HEK293 (cell line): ENCODE data around the gene APOA5.

Source experiments
- CTCF ChIA-PET: fragments of 350-600 bp; formaldehyde crosslinking; extraction: SDS; loops from one replicate; lab custom pipeline; 2021; ENCODE audit warnings: antibody characterized with exemption; lab: Yijun Ruan, JAX
- POLR2A ChIA-PET: fragments of 300-600 bp; formaldehyde crosslinking; extraction: SDS; loops from one replicate; lab custom pipeline; 2020; ENCODE audit warnings: antibody characterized with exemption, inconsistent platforms; lab: Yijun Ruan, JAX
- H3K27ac ChIP-seq: fragments of 200-500 bp; sonication (Bioruptor generic); 2 replicates; pipeline ENCODE4 v1.5.1; 2014; ENCODE audit warnings: low read depth, low read length, control low read depth, inconsistent platforms; ENCODE audit errors: extremely low read depth
- H3K36me3 ChIP-seq, 2 experiments: fragments of 200-500 bp in 1 of 2; sonication (Bioruptor generic) in 1 of 2; 1 replicate in 1 of 2; 2 replicates in 1 of 2; pipeline ENCODE4 v1.5.1; 2014 to 2017; ENCODE audit warnings: inconsistent platforms in 2 of 2, low read length in 2 of 2; ENCODE audit not compliant: control insufficient read depth in 2 of 2, insufficient read depth in 1 of 2
- H3K4me1 ChIP-seq: fragments of 200-500 bp; sonication (Bioruptor generic); 2 replicates; pipeline ENCODE4 v1.5.1; 2014; ENCODE audit warnings: mild to moderate bottlenecking, low read length, inconsistent platforms; ENCODE audit not compliant: control insufficient read depth, insufficient read depth
- H3K4me3 ChIP-seq: 2 replicates; pipeline ENCODE4 v1.5.1; 2011; ENCODE audit warnings: low read depth, mild to moderate bottlenecking, control low read depth, low read length, moderate library complexity
- H3K9me3 ChIP-seq: fragments of 200-500 bp; sonication (Bioruptor generic); 2 replicates; pipeline ENCODE4 v1.5.1; 2014; ENCODE audit warnings: low read depth, low read length, inconsistent platforms; ENCODE audit not compliant: control insufficient read depth, insufficient read depth
- BCL6B ChIP-seq: fragments of 450-650 bp; formaldehyde crosslinking; IDR thresholded peaks from 2 replicates; pipeline ENCODE4 v1.5.1; 2017; ENCODE audit warnings: missing biosample characterization, missing genetic modification characterization
- HOXA7 ChIP-seq: sonication (generic); formaldehyde crosslinking; IDR thresholded peaks from 2 replicates; pipeline ENCODE4 v1.8.1; 2022; ENCODE audit warnings: missing genetic modification reagents, borderline replicate concordance
- PATZ1 ChIP-seq: fragments of 450-650 bp; formaldehyde crosslinking; IDR thresholded peaks from 2 replicates; pipeline ENCODE4 v1.5.1; 2016; ENCODE audit warnings: missing biosample characterization, missing genetic modification characterization
- SP2 ChIP-seq: fragments of 450-650 bp; formaldehyde crosslinking; IDR thresholded peaks from 2 replicates; pipeline ENCODE4 v1.5.1; 2016; ENCODE audit warnings: missing biosample characterization, missing genetic modification characterization
- ZBTB10 ChIP-seq: fragments of 450-650 bp; formaldehyde crosslinking; IDR thresholded peaks from 2 replicates; pipeline ENCODE4 v1.5.1; 2016; ENCODE audit warnings: missing biosample characterization, missing genetic modification characterization
- ZBTB20 ChIP-seq: fragments of 450-650 bp; formaldehyde crosslinking; IDR thresholded peaks from 2 replicates; pipeline ENCODE4 v1.5.1; 2016; ENCODE audit warnings: missing biosample characterization, missing genetic modification characterization
- ZBTB26 ChIP-seq: fragments of 450-650 bp; formaldehyde crosslinking; optimal IDR thresholded peaks from 2 replicates; pipeline ENCODE3; 2016; ENCODE audit warnings: missing biosample characterization, mild to moderate bottlenecking, missing genetic modification characterization
- ZBTB8A ChIP-seq: fragments of 450-650 bp; formaldehyde crosslinking; IDR thresholded peaks from 2 replicates; pipeline ENCODE4 v1.5.1; 2016; ENCODE audit warnings: missing biosample characterization, missing genetic modification characterization
- ZFP3 ChIP-seq: fragments of 450-650 bp; formaldehyde crosslinking; IDR thresholded peaks from 2 replicates; pipeline ENCODE4 v1.5.1; 2016; ENCODE audit warnings: low read depth, missing biosample characterization, missing genetic modification characterization
- ZFP41 ChIP-seq: fragments of 450-650 bp; formaldehyde crosslinking; IDR thresholded peaks from 2 replicates; pipeline ENCODE4 v1.5.1; 2016; ENCODE audit warnings: missing biosample characterization, missing genetic modification characterization, borderline replicate concordance
- ZNF10 ChIP-seq: fragments of 450-650 bp; formaldehyde crosslinking; IDR thresholded peaks from 2 replicates; pipeline ENCODE4 v1.5.1; 2017; ENCODE audit warnings: missing biosample characterization, missing genetic modification characterization
- ZNF221 ChIP-seq: fragments of 450-650 bp; formaldehyde crosslinking; IDR thresholded peaks from 2 replicates; pipeline ENCODE4 v1.5.1; 2017; ENCODE audit warnings: missing biosample characterization, missing genetic modification characterization, borderline replicate concordance
- ZNF280C ChIP-seq: fragments of 450-650 bp; formaldehyde crosslinking; IDR thresholded peaks from 2 replicates; pipeline ENCODE4 v1.5.1; 2016; ENCODE audit warnings: missing biosample characterization, missing genetic modification characterization
- ZNF335 ChIP-seq: fragments of 450-650 bp; formaldehyde crosslinking; conservative IDR thresholded peaks from 2 replicates; pipeline ENCODE4 v1.5.1; 2016; ENCODE audit warnings: missing biosample characterization, missing genetic modification characterization
- ZNF366 ChIP-seq: fragments of 450-650 bp; formaldehyde crosslinking; conservative IDR thresholded peaks from 2 replicates; pipeline ENCODE4 v1.5.1; 2016; ENCODE audit warnings: missing biosample characterization, missing genetic modification characterization
- ZNF37A ChIP-seq: fragments of 450-650 bp; IDR thresholded peaks from 2 replicates; pipeline ENCODE4 v1.5.1; 2018; ENCODE audit warnings: missing biosample characterization, missing genetic modification characterization
- ZNF416 ChIP-seq: fragments of 450-650 bp; formaldehyde crosslinking; IDR thresholded peaks from 2 replicates; pipeline ENCODE4 v1.5.1; 2016; ENCODE audit warnings: missing biosample characterization, missing genetic modification characterization
- ZNF423 ChIP-seq: fragments of 450-650 bp; formaldehyde crosslinking; IDR thresholded peaks from 2 replicates; pipeline ENCODE4 v1.5.1; 2016; ENCODE audit warnings: missing biosample characterization, missing genetic modification characterization
- ZNF473 ChIP-seq: fragments of 450-650 bp; formaldehyde crosslinking; IDR thresholded peaks from 2 replicates; pipeline ENCODE4 v1.5.1; 2017; ENCODE audit warnings: missing biosample characterization, missing genetic modification characterization
- ZNF549 ChIP-seq: fragments of 450-650 bp; IDR thresholded peaks from 2 replicates; pipeline ENCODE4 v1.5.1; 2018; ENCODE audit warnings: missing biosample characterization, missing genetic modification characterization, mild to moderate bottlenecking, inconsistent platforms, moderate library complexity
- ZNF600 ChIP-seq: fragments of 450-650 bp; formaldehyde crosslinking; IDR thresholded peaks from 2 replicates; pipeline ENCODE4 v1.5.1; 2016; ENCODE audit warnings: missing biosample characterization, missing genetic modification characterization
- ZNF610 ChIP-seq: fragments of 450-650 bp; formaldehyde crosslinking; IDR thresholded peaks from 2 replicates; pipeline ENCODE4 v1.5.1; 2016; ENCODE audit warnings: missing biosample characterization, missing genetic modification characterization, borderline replicate concordance
- ZNF623 ChIP-seq: fragments of 450-650 bp; formaldehyde crosslinking; IDR thresholded peaks from 2 replicates; pipeline ENCODE4 v1.5.1; 2016; ENCODE audit warnings: missing biosample characterization, missing genetic modification characterization
- ZNF704 ChIP-seq: fragments of 450-650 bp; formaldehyde crosslinking; IDR thresholded peaks from 2 replicates; pipeline ENCODE4 v1.5.1; 2016; ENCODE audit warnings: missing biosample characterization, missing genetic modification characterization
- ZNF792 ChIP-seq: fragments of 450-650 bp; formaldehyde crosslinking; IDR thresholded peaks from 2 replicates; pipeline ENCODE4 v1.5.1; 2016; ENCODE audit warnings: missing biosample characterization, missing genetic modification characterization
- ZNF830 ChIP-seq: fragments of 450-650 bp; IDR thresholded peaks from 2 replicates; pipeline ENCODE4 v1.5.0; 2018; ENCODE audit warnings: missing biosample characterization, missing genetic modification characterization, low read depth, mild to moderate bottlenecking, moderate library complexity
- ZNF843 ChIP-seq: fragments of 450-650 bp; formaldehyde crosslinking; IDR thresholded peaks from 2 replicates; pipeline ENCODE4 v1.5.1; 2016; ENCODE audit warnings: missing biosample characterization, missing genetic modification characterization

APOA5 gene

GRCh38 chr11:116835791-116836631 lies 44.3 kb upstream of the APOA5 start:
- Histone ChIP-seq H3K27ac (no peak overlapping the region; the same call in 1 of the 2 replicates), H3K4me3 (no peak overlapping the region; the same call in 1 of the 2 replicates), H3K9me3 (no peaks in the 10 kb centered on the region), H3K4me1 (no peaks in the 10 kb centered on the region), H3K36me3 (no peaks in the 10 kb centered on the region)
- CTCF ChIA-PET = interaction anchor here (0.6 to 4.9 kb wide), 32 partner anchors 9 to 399 kb away, joined by 3 to 118 read pairs (median 4); partner anchors contain the start of genes APOA5, SIK3 and ZPR1
- POLR2A ChIA-PET = interaction anchor here (1.0 to 2.3 kb wide), 6 partner anchors 15 to 308 kb away, joined by 3 to 13 read pairs (median 6); partner anchors contain the start of genes APOA5, PAFAH1B2 and ZPR1
- TF ChIP-seq ZNF37A = no peak
- no peak for TF ChIP-seq PATZ1 (tag by site-specific recombination)
- no peak for TF ChIP-seq ZNF280C
- no peak for TF ChIP-seq ZNF830 (tag by site-specific recombination)
- no peak for TF ChIP-seq BCL6B (tag by site-specific recombination)
- no peak for TF ChIP-seq ZNF704 (tag by site-specific recombination)
- TF ChIP-seq ZNF416 (tag by site-specific recombination) = no peak
- no peak for TF ChIP-seq ZNF423 (tag by site-specific recombination)
- TF ChIP-seq ZNF10 = 0 out of 2 replicates have a peak, but pooled peaks have one; percentile 13
- TF ChIP-seq ZBTB20 (tag by site-specific recombination) = no peak
- TF ChIP-seq ZBTB8A (tag by site-specific recombination) = 0 out of 2 replicates have a peak, but pooled peaks have one; percentile 3
- TF ChIP-seq ZNF335 (tag by site-specific recombination) = peak; percentile 58
- TF ChIP-seq ZNF221 (tag by site-specific recombination) = no peak
- peak; percentile 98 for TF ChIP-seq ZBTB26 (tag by site-specific recombination)
- TF ChIP-seq ZFP3 (tag by site-specific recombination) = no peak
- peak; percentile 95 for TF ChIP-seq ZNF549 (tag by site-specific recombination)
- TF ChIP-seq ZNF610 = peak; percentile 80; the same call in 1 of the 2 replicates
- no peak for TF ChIP-seq ZFP41 (tag by site-specific recombination)
- TF ChIP-seq ZNF473 (tag by site-specific recombination) = no peak
- TF ChIP-seq ZNF600 (tag by site-specific recombination) = peak; percentile 44
- TF ChIP-seq ZNF623 (tag by site-specific recombination) = no peak
- TF ChIP-seq ZBTB10 (tag by site-specific recombination) = no peak
- TF ChIP-seq ZNF843 (tag by site-specific recombination) = 0 out of 2 replicates have a peak, but pooled peaks have one; percentile 38
- TF ChIP-seq HOXA7 = no peak
- TF ChIP-seq ZNF792 (tag by site-specific recombination) = no peak
- TF ChIP-seq ZNF366 = no peak
- TF ChIP-seq SP2 (tag by site-specific recombination) = no peak
